WTC11 (cell line): Measurements from ENCODE around the gene ZFAND3.

Experiments used
- HMGA2 ChIP-seq: fragments of 250-450 bp; sonication (Bioruptor Pico); IDR thresholded peaks from 2 replicates; pipeline ENCODE4 v1.4.0; 2021; ENCODE audit warnings: mild to moderate bottlenecking, moderate library complexity
- SP1 ChIP-seq: sonication (generic); formaldehyde crosslinking; conservative IDR thresholded peaks from 2 replicates; pipeline ENCODE4 v1.8.1; 2022; ENCODE audit warnings: missing genetic modification reagents
- TF ChIP-seq, protein P1 (sequence below): fragments of 200-600 bp; IDR thresholded peaks from 2 replicates; pipeline ENCODE4 v1.8.0; 2022; ENCODE audit warnings: antibody characterized with exemption
- TF ChIP-seq, protein P2 (sequence below): fragments of 250-450 bp; sonication (Bioruptor Pico); IDR thresholded peaks from 2 replicates; pipeline ENCODE4 v1.9.0; 2021; ENCODE audit warnings: mild to moderate bottlenecking

DNA sequence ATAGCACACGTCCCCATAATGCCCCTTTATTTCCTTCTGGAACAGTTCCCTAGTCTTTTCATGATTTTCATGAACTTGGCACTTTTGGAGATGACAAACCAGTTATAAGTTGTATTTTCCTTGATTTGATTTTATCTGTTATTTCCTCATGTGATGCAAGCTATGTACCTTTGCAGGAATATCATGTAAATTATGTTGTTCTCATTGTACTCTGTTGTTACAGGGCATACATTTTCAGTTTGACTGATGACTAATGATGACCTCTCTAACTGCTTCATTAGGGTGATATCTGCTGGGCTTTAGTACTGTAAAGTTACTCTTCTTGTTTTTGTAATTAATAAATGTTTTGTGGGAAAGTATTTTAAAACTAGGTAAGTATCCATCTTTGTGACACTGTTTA lies 147.3 kb downstream of the ZFAND3 start:
- TF ChIP-seq, protein P1, sequence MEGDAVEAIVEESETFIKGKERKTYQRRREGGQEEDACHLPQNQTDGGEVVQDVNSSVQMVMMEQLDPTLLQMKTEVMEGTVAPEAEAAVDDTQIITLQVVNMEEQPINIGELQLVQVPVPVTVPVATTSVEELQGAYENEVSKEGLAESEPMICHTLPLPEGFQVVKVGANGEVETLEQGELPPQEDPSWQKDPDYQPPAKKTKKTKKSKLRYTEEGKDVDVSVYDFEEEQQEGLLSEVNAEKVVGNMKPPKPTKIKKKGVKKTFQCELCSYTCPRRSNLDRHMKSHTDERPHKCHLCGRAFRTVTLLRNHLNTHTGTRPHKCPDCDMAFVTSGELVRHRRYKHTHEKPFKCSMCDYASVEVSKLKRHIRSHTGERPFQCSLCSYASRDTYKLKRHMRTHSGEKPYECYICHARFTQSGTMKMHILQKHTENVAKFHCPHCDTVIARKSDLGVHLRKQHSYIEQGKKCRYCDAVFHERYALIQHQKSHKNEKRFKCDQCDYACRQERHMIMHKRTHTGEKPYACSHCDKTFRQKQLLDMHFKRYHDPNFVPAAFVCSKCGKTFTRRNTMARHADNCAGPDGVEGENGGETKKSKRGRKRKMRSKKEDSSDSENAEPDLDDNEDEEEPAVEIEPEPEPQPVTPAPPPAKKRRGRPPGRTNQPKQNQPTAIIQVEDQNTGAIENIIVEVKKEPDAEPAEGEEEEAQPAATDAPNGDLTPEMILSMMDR, result no peak
- no peak for TF ChIP-seq SP1
- TF ChIP-seq, protein P2, sequence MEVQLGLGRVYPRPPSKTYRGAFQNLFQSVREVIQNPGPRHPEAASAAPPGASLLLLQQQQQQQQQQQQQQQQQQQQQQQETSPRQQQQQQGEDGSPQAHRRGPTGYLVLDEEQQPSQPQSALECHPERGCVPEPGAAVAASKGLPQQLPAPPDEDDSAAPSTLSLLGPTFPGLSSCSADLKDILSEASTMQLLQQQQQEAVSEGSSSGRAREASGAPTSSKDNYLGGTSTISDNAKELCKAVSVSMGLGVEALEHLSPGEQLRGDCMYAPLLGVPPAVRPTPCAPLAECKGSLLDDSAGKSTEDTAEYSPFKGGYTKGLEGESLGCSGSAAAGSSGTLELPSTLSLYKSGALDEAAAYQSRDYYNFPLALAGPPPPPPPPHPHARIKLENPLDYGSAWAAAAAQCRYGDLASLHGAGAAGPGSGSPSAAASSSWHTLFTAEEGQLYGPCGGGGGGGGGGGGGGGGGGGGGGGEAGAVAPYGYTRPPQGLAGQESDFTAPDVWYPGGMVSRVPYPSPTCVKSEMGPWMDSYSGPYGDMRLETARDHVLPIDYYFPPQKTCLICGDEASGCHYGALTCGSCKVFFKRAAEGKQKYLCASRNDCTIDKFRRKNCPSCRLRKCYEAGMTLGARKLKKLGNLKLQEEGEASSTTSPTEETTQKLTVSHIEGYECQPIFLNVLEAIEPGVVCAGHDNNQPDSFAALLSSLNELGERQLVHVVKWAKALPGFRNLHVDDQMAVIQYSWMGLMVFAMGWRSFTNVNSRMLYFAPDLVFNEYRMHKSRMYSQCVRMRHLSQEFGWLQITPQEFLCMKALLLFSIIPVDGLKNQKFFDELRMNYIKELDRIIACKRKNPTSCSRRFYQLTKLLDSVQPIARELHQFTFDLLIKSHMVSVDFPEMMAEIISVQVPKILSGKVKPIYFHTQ (CRISPR knock-in tag), result no peak
- TF ChIP-seq HMGA2 (CRISPR knock-in tag), result no peak
